Cardiac fibroblast (primary cell): ENCODE data around the gene LGALSL.

ENCODE experiments used
- DNase-seq, 2 donors: peaks; one replicate each; pipeline versions ENCODE4 v3.0.0 to v3.0.0-alpha.2; 2010; ENCODE audit warnings: low read depth in 2 of 2
- H3K4me3 ChIP-seq, 2 donors: replicated peaks in 1 of 2; 1 replicate in 1 of 2; 2 replicates in 1 of 2; pipeline ENCODE4 v1.5.1; 2011; ENCODE audit warnings: low read depth in 2 of 2, low read length in 2 of 2, mild to moderate bottlenecking in 2 of 2, moderate library complexity in 1 of 2
- CTCF ChIP-seq: IDR thresholded peaks from one replicate; pipeline ENCODE4 v1.5.1; 2011; ENCODE audit warnings: low read depth, mild to moderate bottlenecking, low read length, inconsistent platforms

LGALSL gene

GRCh38 chr2:64469261-64469660 is 15.3 kb downstream of the LGALSL start:
- TF ChIP-seq CTCF: no peak
- no peak for DNase-seq
- no peak overlapping the region for H3K4me3 ChIP-seq

GRCh38 chr2:64470071-64470470 is 16.1 kb downstream of the LGALSL start:
- no peak overlapping the region for H3K4me3 ChIP-seq
- DNase-seq: no peak
- no peak for TF ChIP-seq CTCF

- H3K4me3 ChIP-seq: no peak overlapping the region
- no peak for DNase-seq
- TF ChIP-seq CTCF: no peak
Observed at GRCh38 chr2:64470766-64471295, 16.9 kb downstream of the LGALSL start.

GRCh38 chr2:64471600-64471999 is 17.6 kb downstream of the LGALSL start:
- DNase-seq: no peak
- no peak for TF ChIP-seq CTCF
- H3K4me3 ChIP-seq: no peak overlapping the region

- DNase-seq: no peak
- H3K4me3 ChIP-seq: no peak overlapping the region
- no peak for TF ChIP-seq CTCF
Observed at GRCh38 chr2:64472881-64473280, 18.9 kb downstream of the LGALSL start.

GRCh38 chr2:64474121-64474571 is 20.2 kb downstream of the LGALSL start:
- no peak for DNase-seq
- TF ChIP-seq CTCF: no peak
- H3K4me3 ChIP-seq: no peak overlapping the region

GRCh38 chr2:64474636-64475035 is 20.7 kb downstream of the LGALSL start:
- no peak for DNase-seq
- no peak overlapping the region for H3K4me3 ChIP-seq
- TF ChIP-seq CTCF: no peak
